GM12873 (cell line): ENCODE results near the gene AKAP4.

Source experiments
- CTCF ChIP-seq: IDR thresholded peaks from 2 replicates; pipeline ENCODE4 v1.5.1; 2012; ENCODE audit warnings: low read depth, mild to moderate bottlenecking, moderate library complexity, low read length, control low read depth; ENCODE audit not compliant: insufficient read depth; ENCODE audit errors: missing control alignments

The AKAP4 gene

GRCh38 chrX:50158593-50158992, 42.2 kb downstream of the AKAP4 start:
- no peak for TF ChIP-seq CTCF

- TF ChIP-seq CTCF = no peak
These were observed 43.2 kb downstream of the AKAP4 start for GRCh38 chrX:50157545-50158135.

GRCh38 chrX:50154429-50154828, 46.4 kb downstream of the AKAP4 start:
- no peak for TF ChIP-seq CTCF

- TF ChIP-seq CTCF = no peak
These were observed 48.4 kb downstream of the AKAP4 start for GRCh38 chrX:50152456-50152855.

GRCh38 chrX:50147972-50148371, 52.8 kb downstream of the AKAP4 start:
- TF ChIP-seq CTCF = no peak
